B cell (primary cell): ENCODE results near the gene NDUFA9.

Experiments used
- EZH2 ChIP-seq: IDR thresholded peaks from 2 replicates; pipeline ENCODE4 v1.6.1; 2012; ENCODE audit warnings: borderline replicate concordance, low read depth, mild to moderate bottlenecking, moderate library complexity, low read length; ENCODE audit not compliant: insufficient read depth, poor library complexity, severe bottlenecking
- TF ChIP-seq, protein P1 (sequence below): fragments of 200-600 bp; IDR thresholded peaks from one replicate; pipeline ENCODE4 v1.8.0; 2022; ENCODE audit warnings: antibody characterized with exemption, mild to moderate bottlenecking

DNA sequence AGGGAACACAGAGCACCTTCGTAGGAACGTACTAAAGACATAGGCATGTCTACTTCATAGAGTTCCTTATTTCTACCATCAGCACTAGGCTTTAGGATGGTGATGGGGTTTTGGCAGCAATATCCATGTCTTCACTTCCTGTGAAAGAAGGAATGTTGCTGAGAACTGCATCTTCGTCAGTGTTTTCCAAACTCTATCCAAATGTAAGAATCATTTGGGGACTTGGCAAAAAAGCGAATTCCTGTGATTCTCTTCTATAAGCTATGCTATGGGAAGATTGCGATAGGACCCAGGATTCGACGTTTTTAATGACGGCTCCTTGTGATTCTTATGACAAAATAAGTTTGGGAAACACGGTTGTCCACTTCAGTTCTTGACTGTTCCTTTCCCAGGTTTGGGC, 39.8 kb upstream of the NDUFA9 start:
- no peak for TF ChIP-seq EZH2
- TF ChIP-seq, protein P1, sequence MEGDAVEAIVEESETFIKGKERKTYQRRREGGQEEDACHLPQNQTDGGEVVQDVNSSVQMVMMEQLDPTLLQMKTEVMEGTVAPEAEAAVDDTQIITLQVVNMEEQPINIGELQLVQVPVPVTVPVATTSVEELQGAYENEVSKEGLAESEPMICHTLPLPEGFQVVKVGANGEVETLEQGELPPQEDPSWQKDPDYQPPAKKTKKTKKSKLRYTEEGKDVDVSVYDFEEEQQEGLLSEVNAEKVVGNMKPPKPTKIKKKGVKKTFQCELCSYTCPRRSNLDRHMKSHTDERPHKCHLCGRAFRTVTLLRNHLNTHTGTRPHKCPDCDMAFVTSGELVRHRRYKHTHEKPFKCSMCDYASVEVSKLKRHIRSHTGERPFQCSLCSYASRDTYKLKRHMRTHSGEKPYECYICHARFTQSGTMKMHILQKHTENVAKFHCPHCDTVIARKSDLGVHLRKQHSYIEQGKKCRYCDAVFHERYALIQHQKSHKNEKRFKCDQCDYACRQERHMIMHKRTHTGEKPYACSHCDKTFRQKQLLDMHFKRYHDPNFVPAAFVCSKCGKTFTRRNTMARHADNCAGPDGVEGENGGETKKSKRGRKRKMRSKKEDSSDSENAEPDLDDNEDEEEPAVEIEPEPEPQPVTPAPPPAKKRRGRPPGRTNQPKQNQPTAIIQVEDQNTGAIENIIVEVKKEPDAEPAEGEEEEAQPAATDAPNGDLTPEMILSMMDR = no peak
